ENCODE measurements around the gene IGSF21.

Gene IGSF21

GRCh38 chr1:18305182-18305795, 197.7 kb downstream of the IGSF21 start:
- DNase-seq = no peak

DNA sequence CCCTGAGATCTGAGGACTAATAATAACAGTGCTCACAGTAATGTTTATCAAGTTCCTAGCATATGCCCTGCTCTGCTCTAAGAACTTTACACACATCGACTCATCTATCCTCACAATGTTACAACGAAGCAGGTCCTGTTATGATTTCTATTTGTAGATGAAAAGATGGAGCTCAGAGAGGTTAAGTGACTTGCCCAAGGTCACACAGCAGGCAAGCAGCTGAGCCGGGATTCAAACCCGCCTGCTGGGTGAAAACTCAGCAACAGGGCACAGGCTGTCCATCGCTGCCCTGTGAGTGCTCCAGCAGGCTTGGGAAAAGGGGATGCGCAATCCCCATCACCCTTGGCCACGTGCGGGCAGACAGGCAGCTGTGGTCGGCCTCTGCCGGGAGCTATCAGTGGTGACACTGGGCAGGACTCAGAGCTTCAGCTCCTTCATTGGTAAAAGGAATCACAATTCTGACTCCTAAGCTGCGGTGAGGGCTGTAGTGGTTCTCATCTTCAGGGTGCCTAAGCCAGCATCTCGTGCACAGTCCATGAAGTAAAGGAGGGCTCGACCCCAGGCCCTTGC, 199.8 kb downstream of the IGSF21 start:
- no peak for DNase-seq

GRCh38 chr1:18309552-18310155, 202.1 kb downstream of the IGSF21 start:
- no peak for DNase-seq

DNA sequence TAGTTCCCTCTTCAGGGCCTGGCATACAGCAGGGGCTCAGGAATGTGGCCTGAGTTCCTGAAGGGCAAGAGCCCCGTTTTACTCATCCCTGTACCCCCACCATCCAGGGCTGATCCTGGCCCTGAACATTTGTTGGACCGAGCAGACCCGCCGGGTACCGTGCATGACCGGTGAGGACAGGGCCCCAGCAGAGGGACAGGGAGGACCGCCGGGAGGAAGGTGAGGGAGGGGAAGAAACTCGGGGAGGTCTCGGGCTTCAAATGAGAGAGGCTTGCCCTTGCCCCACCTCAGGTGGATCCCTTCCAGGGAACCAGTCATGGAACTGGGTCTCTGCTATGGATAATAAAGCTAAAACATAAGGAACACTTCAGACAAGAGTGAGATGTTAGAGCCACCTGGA, 205.4 kb downstream of the IGSF21 start:
- no peak for DNase-seq

GRCh38 chr1:18313523-18313922, 205.9 kb downstream of the IGSF21 start:
- DNase-seq = no peak

DNA sequence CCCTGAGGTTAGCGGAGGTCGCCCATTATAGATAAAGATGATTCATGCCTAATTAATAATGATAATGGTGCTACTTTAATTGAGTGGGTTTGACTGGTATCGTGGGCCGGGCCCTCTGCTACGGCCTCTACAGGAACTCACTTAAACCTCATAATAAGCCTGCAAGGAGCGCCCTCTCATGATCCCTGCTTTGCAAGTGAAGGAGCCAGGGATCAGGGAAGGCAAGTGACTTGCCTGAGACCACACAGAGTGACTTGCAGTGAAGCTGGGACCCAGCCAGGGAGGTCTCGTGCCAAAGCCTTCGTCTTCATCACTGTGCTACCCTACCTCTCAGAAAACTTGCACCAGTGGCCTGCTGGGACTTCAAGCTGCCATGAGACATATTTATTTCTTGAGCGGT, 206.8 kb downstream of the IGSF21 start:
- no peak for DNase-seq

DNA sequence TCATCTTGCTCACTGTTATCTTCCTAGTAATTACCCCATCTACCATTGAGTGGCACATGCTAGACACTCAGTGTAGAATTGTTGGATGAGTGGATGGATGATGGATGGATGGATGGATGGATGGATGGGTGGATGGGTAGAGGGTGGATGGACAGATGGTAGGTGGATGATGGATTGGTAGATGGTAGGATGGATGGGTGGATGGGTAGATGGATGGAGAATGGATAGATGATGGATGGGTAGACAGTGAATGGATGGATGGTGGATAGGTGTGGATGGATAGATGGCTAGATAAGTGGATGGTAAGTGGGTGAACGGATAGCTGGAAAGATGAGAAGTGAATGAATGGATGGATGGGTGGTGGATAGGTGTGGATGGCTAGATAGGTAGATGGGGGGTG, 207.9 kb downstream of the IGSF21 start:
- no peak for DNase-seq

- DNase-seq = no peak
Measured at GRCh38 chr1:18316764-18317163, 209.2 kb downstream of the IGSF21 start.

DNA sequence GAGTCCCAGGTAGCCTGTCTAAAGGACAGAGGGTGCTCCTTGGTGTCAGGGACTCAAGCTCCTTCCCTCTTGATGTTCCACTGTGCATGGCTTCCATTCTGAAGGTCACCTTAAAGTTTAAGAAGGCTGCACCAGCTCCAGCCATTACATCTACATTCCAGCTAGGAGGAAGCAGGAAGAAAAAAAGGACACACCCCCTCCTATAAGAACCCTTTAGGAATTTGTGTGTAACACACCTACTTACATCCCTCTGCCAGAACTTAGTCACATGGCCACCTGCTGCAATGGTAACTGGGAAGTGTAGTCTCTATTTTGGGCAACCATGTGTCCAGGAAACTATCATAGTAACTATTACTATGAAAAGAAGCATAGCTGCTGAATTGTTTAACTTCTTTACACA, 211.5 kb downstream of the IGSF21 start:
- DNase-seq = no peak

DNA sequence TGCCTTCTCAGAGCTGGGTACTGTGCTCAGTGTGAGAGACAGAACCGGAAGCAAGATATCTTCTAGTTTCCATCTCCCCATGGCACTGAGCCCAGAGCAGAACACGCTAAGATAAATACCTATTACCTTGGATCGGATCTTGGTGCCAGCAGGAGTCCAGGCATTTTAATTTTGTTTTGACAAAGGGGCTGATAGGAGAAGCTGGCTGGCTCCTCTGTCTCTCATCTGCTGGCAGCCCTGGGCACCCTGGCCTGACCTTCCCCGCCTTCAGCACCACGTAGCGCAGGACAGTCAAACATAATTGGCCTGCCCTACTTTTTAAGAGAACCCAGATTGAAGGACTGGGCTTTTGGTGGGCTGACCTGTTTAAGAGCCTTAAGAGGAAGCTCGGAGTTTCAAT, 212.5 kb downstream of the IGSF21 start:
- no peak for DNase-seq

GRCh38 chr1:18322368-18323032, 214.9 kb downstream of the IGSF21 start:
- no peak for DNase-seq

- DNase-seq = no peak
Measured at GRCh38 chr1:18323259-18323658, 215.7 kb downstream of the IGSF21 start.

DNA sequence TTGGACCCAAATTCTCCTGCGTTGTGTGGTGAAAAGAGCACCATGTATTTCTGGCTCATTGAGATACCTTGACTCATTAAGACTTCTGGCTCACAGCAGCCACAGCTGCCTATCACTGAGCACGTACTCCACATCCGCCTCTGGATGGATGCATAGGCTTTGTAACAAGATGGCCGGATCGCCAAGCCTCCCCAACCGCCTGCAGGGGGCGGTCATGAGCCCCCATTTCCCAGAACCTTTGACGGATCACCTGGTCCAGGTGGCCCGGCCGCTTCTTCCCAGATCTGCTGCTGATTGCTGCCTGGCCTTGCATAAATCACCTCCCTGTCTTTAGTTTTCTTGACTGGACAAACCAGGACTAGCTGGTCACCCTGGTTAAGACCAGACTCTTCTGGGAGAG, 216.6 kb downstream of the IGSF21 start:
- DNase-seq = no peak

DNA sequence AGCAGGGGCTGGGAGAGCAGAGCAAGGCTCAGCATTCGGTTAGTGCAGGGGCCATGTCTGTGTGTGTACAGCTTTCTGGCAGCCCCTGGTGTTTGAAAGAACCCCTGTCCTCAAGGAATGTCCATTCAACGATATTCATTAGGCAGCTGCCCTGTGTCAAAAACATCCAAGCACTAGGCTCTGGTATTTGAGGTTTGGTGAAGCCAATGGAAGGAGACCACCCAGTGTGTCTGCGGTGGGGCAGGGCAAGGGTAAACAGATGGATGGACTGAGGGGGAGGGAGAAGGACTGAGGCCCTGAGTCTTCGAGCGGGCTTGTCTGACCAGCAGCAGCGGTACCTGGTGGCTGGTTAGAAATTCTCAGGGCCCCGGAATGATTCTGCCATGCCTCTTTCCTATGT, 217.5 kb downstream of the IGSF21 start:
- DNase-seq = no peak

DNA sequence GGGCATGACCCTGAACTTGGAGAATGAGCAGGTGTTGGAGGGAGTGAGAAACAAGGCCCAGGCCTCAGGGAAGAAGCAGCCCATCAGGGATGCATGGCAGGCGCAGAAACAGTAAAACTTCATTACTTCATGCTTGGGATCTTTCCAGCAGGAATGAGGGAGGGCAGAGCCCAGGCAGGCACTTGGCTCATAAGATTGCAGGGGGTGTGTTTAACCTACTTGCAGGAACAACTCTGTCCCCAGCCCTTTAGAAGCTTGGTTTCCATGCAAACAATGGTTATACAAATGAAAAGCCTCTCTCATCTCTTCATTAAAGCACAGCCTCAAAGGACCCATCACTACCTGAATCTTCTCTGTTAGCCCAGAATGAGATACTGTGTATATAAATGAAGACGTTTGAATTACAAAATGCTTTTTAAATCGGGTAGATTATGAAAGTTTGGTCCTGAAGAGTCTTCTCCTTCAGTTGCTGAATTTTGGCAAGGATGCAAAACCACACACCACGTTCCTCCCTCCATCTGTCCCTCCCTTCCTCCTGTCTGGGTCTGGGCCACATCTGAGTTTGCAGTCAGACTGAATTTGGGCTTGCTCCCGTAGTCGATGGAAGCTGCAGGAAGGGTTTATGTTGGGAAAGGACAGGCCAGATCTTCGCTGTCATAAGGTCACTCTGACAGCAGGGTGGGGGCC, 218.8 kb downstream of the IGSF21 start:
- no peak for DNase-seq

GRCh38 chr1:18327650-18328049, 220.1 kb downstream of the IGSF21 start:
- DNase-seq = no peak

- DNase-seq = no peak
Measured at GRCh38 chr1:18328803-18329202, 221.2 kb downstream of the IGSF21 start.

DNA sequence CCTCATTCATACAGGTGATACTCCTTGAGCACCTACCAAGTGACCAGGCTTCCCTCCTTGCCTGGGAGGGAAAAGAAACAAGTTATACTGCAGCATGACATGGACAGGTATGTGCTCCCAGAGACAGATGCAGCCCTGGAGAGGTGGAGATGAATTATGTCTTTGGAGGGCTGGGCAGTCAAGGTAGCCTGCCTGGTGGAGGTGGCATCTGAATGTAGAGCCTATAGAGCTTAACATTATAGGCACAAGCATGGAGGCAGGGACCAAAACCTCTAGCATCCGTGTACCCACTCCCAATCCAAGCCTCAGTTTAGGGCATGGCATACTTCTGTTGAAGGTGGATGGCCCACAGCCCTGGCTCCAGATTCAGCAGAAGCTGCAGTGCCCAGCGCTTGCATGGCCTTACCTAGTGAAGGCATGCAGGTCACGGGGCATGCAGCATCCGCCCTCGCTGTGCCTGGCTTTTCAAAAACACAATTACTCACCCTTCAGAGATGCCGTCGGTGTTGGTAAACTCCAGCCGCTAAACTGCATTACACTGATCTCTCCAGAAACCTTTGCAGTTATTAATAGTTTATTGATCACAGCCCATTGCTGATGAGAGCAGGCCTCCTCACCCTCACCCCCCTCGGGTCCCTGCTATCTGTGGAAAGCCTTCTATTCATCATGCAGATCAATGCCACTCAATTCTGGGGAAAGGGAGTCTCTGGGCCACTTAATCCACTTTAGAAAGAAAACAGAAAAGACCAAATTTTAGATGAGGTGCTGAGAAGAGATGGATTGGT, 222.1 kb downstream of the IGSF21 start:
- DNase-seq = no peak

DNA sequence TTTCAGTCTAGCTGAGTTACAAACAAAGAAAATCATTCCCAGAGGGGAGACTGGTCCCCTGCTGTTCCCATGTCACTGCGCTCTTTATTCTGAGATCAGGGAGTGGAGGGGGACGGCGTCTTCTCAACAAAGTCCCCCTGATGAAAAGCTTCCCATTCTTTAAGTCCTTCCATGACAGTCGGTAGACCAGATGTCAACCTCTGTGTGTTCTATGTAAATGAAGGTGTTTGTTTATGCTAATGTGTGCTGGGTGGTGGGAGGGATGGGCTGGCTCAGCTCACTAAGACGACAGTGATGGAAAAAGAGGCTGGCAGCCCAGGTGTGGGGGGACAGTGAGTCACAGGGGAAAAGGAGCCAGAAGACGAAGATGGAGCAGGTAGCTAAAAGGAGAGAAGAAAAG, 225.0 kb downstream of the IGSF21 start:
- DNase-seq = no peak

DNA sequence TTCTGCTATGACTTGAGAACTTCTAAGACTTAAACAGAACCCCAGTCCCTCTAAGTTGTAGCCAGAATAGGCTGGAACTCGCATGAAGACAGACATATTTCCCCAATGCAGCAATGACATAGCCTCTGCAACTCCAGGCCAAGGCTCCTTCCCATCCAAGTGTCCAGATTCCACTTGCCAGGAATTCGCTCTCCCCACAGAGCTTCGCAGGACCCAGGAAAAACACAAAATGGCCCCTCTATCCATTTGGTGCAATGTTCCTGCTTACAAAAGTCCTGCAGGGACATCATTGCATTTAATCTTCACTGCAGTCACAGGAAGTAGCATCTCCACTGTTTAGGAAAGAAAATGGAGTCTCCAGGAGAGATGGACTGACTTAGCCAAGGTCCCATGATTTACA, 225.6 kb downstream of the IGSF21 start:
- DNase-seq = no peak

DNA sequence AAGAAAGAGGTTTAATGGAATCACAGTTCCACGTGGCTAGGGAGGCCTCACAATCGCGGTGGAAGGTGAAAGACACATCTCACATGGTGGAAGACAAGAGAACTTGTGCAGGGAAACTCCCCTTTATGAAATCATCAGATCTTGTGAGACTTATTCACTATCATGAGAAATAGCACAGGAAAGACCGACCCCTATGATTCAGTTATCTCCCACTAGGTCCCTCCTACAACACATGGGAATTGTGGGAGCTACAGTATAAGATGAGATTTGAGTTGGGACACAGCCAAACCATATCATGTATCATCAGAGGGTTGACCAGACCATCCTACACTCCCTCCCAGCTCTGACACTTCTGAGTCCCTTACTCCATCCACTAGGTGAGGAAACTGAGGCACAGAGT, 229.2 kb downstream of the IGSF21 start:
- no peak for DNase-seq

DNA sequence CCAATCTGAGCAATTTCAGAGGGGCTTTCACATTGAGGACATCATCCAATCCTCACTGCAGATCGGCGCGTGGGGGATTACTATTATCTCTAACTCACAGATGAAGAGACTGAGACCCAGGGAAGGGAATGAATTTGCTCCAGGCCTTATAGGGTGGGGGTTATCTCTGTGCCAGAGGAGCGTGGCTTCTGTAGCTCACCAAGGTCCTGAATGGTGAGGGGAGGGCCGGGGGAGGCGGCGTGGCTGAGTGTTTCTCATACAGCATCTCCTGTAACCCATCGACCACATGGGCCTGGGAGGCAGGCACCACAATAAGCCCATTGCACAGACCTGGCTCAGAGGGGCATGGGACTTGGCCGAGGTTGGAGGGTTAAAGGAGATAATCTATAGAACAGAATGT, 230.2 kb downstream of the IGSF21 start:
- DNase-seq = no peak

- DNase-seq = no peak
Measured at GRCh38 chr1:18339161-18339560, 231.6 kb downstream of the IGSF21 start.

Data from NCI-H2107 (cell line).